Left ventricle myocardium inferior (tissue), 1 donor: ENCODE data around the gene PPME1. TPM values are rescaled to one million over a fixed set of nuclear protein-coding genes. Genes with fewer than 3 reads are reported as not detected.

Experiments
- DNase-seq: peaks from one replicate; pipeline ENCODE4 v3.0.0-alpha.2; 2020
- H3K27ac ChIP-seq: fragments of 200-600 bp; replicated peaks from 2 replicates; pipeline ENCODE4 v1.8.0; 2021
- H3K27me3 ChIP-seq: fragments of 200-600 bp; 2 replicates; pipeline ENCODE4 v1.8.0; 2021; ENCODE audit warnings: low read depth
- H3K36me3 ChIP-seq: fragments of 200-600 bp; 2 replicates; pipeline ENCODE4 v1.8.0; 2021
- H3K4me1 ChIP-seq: fragments of 200-600 bp; 2 replicates; pipeline ENCODE4 v1.8.0; 2021
- H3K4me3 ChIP-seq: fragments of 200-600 bp; 2 replicates; pipeline ENCODE4 v1.8.0; 2021; ENCODE audit warnings: mild to moderate bottlenecking, moderate library complexity
- H3K9me3 ChIP-seq: fragments of 200-600 bp; replicated peaks from 2 replicates; pipeline ENCODE4 v1.8.0; 2021
- intact Hi-C: fragments of 100-400 bp; cut with micrococcal nuclease; formaldehyde crosslinking; loops from one replicate; pipeline ENCODE4 v1.11.0; 2022
- total RNA-seq: library from RNA; stranded (reverse); fragmentation: NEBNext Ultra II Directional; extraction: Animal tissue kit (Norgen Biotek cat#: 25700); gene quantifications from one replicate; pipeline ENCODE4 v1.2.1, GENCODE V29; 2021
- TF ChIP-seq, protein P1 (sequence below): fragments of 200-600 bp; IDR thresholded peaks from 2 replicates; pipeline ENCODE4 v1.8.0; 2021; ENCODE audit warnings: antibody characterized with exemption, mild to moderate bottlenecking, borderline replicate concordance
- donor health status: DM: no; HTN: yes; CAD: no; lungs with severe emphysema.

PPME1 gene
- total RNA-seq, 1 donor from 2014 or later = 29.7 TPM

DNA sequence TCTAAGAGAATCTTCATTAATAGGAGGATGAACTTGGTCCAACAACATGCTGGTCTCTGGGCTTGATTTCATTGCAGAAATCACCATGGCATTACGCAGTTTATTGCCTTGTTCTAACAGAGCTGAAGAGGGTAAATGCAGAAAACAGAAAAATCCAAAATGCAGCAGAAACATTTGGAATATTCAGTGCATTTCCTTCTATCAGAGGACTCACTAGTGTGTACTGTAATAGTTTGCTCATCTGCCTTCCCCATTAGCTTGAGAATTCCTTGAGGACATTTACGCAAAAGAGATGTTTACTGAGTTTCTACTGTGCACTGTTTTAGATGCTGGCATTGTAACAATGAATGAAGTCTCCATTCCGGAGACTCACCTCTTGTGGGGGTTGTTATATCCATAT is 37.7 kb upstream of the PPME1 start:
- peaks cover 6% of the 10 kb centered on the region for H3K4me1 ChIP-seq
- H3K27ac ChIP-seq = no peak overlapping the region
- intact Hi-C loops = no loop called here
- H3K9me3 ChIP-seq = no peaks in the 10 kb centered on the region
- no peak for DNase-seq
- TF ChIP-seq, protein P1, sequence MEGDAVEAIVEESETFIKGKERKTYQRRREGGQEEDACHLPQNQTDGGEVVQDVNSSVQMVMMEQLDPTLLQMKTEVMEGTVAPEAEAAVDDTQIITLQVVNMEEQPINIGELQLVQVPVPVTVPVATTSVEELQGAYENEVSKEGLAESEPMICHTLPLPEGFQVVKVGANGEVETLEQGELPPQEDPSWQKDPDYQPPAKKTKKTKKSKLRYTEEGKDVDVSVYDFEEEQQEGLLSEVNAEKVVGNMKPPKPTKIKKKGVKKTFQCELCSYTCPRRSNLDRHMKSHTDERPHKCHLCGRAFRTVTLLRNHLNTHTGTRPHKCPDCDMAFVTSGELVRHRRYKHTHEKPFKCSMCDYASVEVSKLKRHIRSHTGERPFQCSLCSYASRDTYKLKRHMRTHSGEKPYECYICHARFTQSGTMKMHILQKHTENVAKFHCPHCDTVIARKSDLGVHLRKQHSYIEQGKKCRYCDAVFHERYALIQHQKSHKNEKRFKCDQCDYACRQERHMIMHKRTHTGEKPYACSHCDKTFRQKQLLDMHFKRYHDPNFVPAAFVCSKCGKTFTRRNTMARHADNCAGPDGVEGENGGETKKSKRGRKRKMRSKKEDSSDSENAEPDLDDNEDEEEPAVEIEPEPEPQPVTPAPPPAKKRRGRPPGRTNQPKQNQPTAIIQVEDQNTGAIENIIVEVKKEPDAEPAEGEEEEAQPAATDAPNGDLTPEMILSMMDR = no peak
- peaks cover 45% of the 10 kb centered on the region for H3K36me3 ChIP-seq
- H3K27me3 ChIP-seq = no peaks in the 10 kb centered on the region
- H3K4me3 ChIP-seq = no peak overlapping the region

DNA sequence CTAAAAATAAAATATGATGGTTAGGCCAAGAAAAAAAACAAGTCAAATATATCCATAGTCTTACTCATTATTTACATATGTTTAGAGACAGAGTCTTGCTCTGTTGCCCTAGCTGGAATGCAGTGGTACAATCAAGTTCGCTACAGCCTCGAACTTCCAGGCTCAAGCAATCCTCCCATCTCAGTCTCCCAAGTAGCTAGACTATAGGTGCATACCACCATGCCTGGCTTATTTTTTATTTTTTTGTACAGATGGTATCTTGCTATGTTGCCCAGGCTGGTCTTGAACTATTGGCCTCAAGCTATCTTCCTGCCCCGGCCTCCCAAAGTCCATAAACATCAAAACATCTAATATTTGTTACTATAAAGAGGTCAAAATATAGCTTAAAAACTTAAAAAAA is 36.4 kb upstream of the PPME1 start:
- intact Hi-C loops = no loop called here
- TF ChIP-seq, protein P1 = no peak

DNA sequence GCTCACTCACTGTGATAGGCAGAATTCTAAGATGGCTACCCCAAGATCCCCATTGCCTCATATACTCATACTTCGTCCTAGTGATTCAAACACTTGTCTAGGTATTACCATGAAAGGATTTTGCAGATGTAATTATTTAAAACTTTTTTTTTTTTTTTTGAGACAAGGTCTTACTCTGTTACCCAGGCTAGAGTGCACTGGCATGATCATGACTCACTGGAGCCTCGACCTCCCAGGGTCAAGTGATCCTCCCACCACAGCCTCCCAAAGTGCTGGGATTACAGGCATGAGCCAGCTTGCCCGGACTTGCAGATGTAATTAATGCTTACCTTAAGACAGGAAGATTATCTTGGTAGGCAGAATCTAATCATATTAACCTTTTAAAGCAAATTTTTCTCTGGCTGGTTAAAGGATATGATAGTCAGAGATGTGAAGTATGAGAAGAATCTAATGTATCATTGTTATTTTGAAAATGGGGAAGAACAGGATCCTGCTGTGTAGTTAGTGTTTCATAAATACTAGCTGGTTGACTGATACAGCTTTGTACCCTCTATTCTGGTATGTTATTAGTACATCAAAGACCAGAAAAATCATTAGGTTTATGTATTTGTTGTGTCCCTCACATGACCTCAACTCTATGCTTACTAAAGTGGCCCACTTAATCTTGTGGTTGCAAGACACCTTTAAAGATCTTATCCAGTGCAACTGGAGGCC is 35.8 kb upstream of the PPME1 start:
- intact Hi-C loops = no loop called here
- H3K36me3 ChIP-seq = peaks cover 45% of the 10 kb centered on the region
- DNase-seq = no peak
- TF ChIP-seq, protein P1 = no peak
- no peak overlapping the region for H3K27ac ChIP-seq
- H3K4me1 ChIP-seq = peaks cover 19% of the 10 kb centered on the region
- H3K4me3 ChIP-seq = no peak overlapping the region
- H3K9me3 ChIP-seq = no peaks in the 10 kb centered on the region
- no peaks in the 10 kb centered on the region for H3K27me3 ChIP-seq

More for the DNA sequence above, 36.4 kb upstream of the PPME1 start:
- H3K27ac ChIP-seq = no peak overlapping the region
- H3K36me3 ChIP-seq = peaks cover 45% of the 10 kb centered on the region
- H3K27me3 ChIP-seq = no peaks in the 10 kb centered on the region
- no peak overlapping the region for H3K4me3 ChIP-seq
- H3K9me3 ChIP-seq = no peaks in the 10 kb centered on the region
- DNase-seq = no peak
- peaks cover 18% of the 10 kb centered on the region for H3K4me1 ChIP-seq

DNA sequence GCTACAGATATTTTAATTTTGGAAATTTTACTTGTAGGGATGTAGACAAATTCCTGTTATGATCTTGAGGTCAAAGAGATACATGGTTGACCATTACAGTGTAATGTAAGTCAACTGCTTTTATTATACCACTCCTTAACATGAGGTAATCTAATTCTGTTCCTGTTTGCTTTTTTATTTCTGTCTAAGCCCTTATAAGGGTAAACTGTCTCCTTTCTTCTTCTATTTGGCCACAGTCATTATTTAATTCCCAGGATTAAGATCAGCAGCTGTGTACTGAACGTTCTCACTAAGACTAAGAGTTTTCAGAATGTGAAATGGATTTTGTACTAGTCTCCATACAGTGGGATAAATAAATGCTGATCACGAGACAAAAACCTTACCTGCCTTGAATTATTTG is 33.1 kb upstream of the PPME1 start:
- no peak overlapping the region for H3K4me3 ChIP-seq
- no peaks in the 10 kb centered on the region for H3K27me3 ChIP-seq
- no peaks in the 10 kb centered on the region for H3K9me3 ChIP-seq
- intact Hi-C loops = no loop called here
- peaks cover 29% of the 10 kb centered on the region for H3K4me1 ChIP-seq
- DNase-seq = no peak
- H3K36me3 ChIP-seq = peaks cover 26% of the 10 kb centered on the region
- peak overlapping the region; percentile 70 for H3K27ac ChIP-seq
- TF ChIP-seq, protein P1 = no peak

DNA sequence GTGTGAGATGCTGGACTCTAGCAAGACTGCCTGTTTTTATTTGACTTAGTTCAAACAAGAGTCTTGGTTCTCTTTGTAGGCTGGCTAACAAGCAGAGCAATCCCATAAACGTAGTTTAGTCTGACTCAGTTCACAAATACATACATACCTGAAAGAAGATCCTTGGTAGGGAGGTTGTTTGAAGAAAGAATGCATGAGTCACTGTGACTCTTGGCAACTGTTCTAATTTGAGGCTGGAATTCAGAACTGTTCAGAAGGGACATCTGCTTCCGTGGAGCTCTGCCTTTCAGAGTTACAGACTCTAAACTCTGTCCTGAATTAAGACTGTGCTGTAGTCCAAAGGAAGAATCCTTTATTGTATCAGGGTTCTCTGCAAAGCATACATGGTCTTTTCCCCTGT is 32.5 kb upstream of the PPME1 start:
- intact Hi-C loops = no loop called here
- DNase-seq = no peak
- no peak overlapping the region for H3K4me3 ChIP-seq
- peaks cover 21% of the 10 kb centered on the region for H3K36me3 ChIP-seq
- TF ChIP-seq, protein P1 = no peak
- H3K27me3 ChIP-seq = no peaks in the 10 kb centered on the region
- H3K4me1 ChIP-seq = peaks cover 29% of the 10 kb centered on the region
- H3K9me3 ChIP-seq = no peaks in the 10 kb centered on the region
- peak overlapping the region; percentile 70 for H3K27ac ChIP-seq
